ENCODE results near the gene LETM1. TPM values are rescaled to one million over a fixed set of nuclear protein-coding genes. Genes with fewer than 3 reads are reported as not detected.

LETM1 gene
- total and polyA plus RNA-seq, 2 of the 8 experiments (the other 6 are each of a cell fraction or from before 2014, with no cell fraction given) = 19.8 to 50.1 TPM

GRCh38 chr4:1854752-1855151 lies 1.2 kb downstream of the LETM1 start (continued):
- TF ChIP-seq POU5F1 (IDR thresholded peaks at IDR 0.05; ENCODE audit: low read depth, low read length) (no peak), CHD1 (IDR thresholded peaks at IDR 0.05; ENCODE audit: low read depth, low read length) (no peak), CTBP2 (IDR thresholded peaks at IDR 0.05; ENCODE audit: borderline replicate concordance, insufficient read depth, insufficient read length, low read length) (no peak), YY1 (IDR thresholded peaks at IDR 0.05; ENCODE audit: low read depth, low read length) (no peak)
- TF ChIP-seq, protein P1, sequence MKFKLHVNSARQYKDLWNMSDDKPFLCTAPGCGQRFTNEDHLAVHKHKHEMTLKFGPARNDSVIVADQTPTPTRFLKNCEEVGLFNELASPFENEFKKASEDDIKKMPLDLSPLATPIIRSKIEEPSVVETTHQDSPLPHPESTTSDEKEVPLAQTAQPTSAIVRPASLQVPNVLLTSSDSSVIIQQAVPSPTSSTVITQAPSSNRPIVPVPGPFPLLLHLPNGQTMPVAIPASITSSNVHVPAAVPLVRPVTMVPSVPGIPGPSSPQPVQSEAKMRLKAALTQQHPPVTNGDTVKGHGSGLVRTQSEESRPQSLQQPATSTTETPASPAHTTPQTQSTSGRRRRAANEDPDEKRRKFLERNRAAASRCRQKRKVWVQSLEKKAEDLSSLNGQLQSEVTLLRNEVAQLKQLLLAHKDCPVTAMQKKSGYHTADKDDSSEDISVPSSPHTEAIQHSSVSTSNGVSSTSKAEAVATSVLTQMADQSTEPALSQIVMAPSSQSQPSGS (IDR thresholded peaks at IDR 0.05; ENCODE audit: low read length) = no peak
